Panc1 (cell line): Measurements from ENCODE around the gene KLF9. TPM values are rescaled to one million over a fixed set of nuclear protein-coding genes. Genes with fewer than 3 reads are reported as not detected.

ENCODE experiments used
- ATAC-seq: fragments of 200-7000 bp; cut with Tn5 transposase; 2 replicates; pipeline ENCODE4 v1.9.1; 2020; ENCODE audit warnings: mild to moderate bottlenecking, moderate library complexity
- BruUV-seq: library from RNA; stranded (reverse); fragments of 400-500 nt; replicated peaks from 2 replicates; lab custom pipeline; 2021; lab: Mats Ljungman, UMichigan
- CTCF ChIA-PET: fragments of 300-600 bp; sonication (Branson Sonifier 250); formaldehyde crosslinking; loops from one replicate; lab custom pipeline; 2022; ENCODE audit warnings: antibody characterized with exemption; lab: Charles Lee
- POLR2A ChIA-PET: fragments of 300-600 bp; sonication (Branson Sonifier 250); formaldehyde crosslinking; loops from one replicate; lab custom pipeline; 2022; ENCODE audit warnings: antibody characterized with exemption; lab: Charles Lee
- DNase-seq: peaks from one replicate; pipeline ENCODE4 v3.0.0-alpha.2; 2010; ENCODE audit warnings: low read depth, low spot score
- H3K27ac ChIP-seq: 2 replicates; pipeline ENCODE4 v1.5.1; 2011; ENCODE audit warnings: mild to moderate bottlenecking, low read length, inconsistent platforms
- H3K27me3 ChIP-seq: fragments of 200-500 bp; sonication (Bioruptor generic); 2 replicates; pipeline ENCODE4 v1.6.0; 2014; ENCODE audit warnings: low read length, inconsistent platforms; ENCODE audit not compliant: control insufficient read depth, insufficient read depth
- H3K36me3 ChIP-seq: fragments of 200-500 bp; sonication (Bioruptor generic); 2 replicates; pipeline ENCODE4 v1.5.1; 2014; ENCODE audit warnings: inconsistent platforms, mild to moderate bottlenecking, low read length, moderate library complexity; ENCODE audit not compliant: control insufficient read depth, insufficient read depth
- H3K4me1 ChIP-seq: 2 replicates; pipeline ENCODE4 v1.5.1; 2011; ENCODE audit warnings: inconsistent platforms, mild to moderate bottlenecking, low read length, moderate library complexity; ENCODE audit not compliant: control insufficient read depth, insufficient read depth
- H3K4me3 ChIP-seq, 2 experiments: 2 replicates each; pipeline ENCODE4 v1.5.1; 2011 to 2012; ENCODE audit warnings: low read depth in 2 of 2, low read length in 2 of 2, mild to moderate bottlenecking in 2 of 2, inconsistent platforms in 1 of 2, moderate library complexity in 1 of 2
- H3K9me3 ChIP-seq: fragments of 200-500 bp; sonication (Bioruptor generic); 2 replicates; pipeline ENCODE4 v1.5.1; 2014; ENCODE audit warnings: low read depth, mild to moderate bottlenecking, inconsistent platforms, low read length, moderate library complexity; ENCODE audit not compliant: control insufficient read depth, insufficient read depth
- POLR2AphosphoS5 ChIP-seq: IDR thresholded peaks from 2 replicates; pipeline ENCODE4 v1.6.1; 2012; ENCODE audit warnings: mild to moderate bottlenecking, low read depth, low read length, moderate library complexity
- SIN3A ChIP-seq: IDR thresholded peaks from 2 replicates; pipeline ENCODE4 v1.6.1; 2012; ENCODE audit warnings: low read depth, mild to moderate bottlenecking, low read length, moderate library complexity, borderline replicate concordance; ENCODE audit not compliant: insufficient read depth
- TCF7L2 ChIP-seq: IDR thresholded peaks from 2 replicates; pipeline ENCODE4 v1.6.1; 2011; ENCODE audit warnings: mild to moderate bottlenecking, low read depth, low read length, inconsistent platforms
- in situ Hi-C: cut with HindIII; loops from 2 replicates; pipeline ENCODE4 v1.10.0; 2016; ENCODE audit warnings: low sequenced_read_pairs, low pct_unique_long_range_greater_than_20kb
- intact Hi-C: fragments of 100-400 bp; cut with micrococcal nuclease; formaldehyde crosslinking; loops from one replicate; pipeline ENCODE4 v1.10.0; 2022; ENCODE audit not compliant: unreplicated experiment
- total RNA-seq: library from RNA; stranded (reverse); gene quantifications from one replicate; pipeline ENCODE4 v1.2.1, GENCODE V29; 2021; ENCODE audit not compliant: unreplicated experiment
- TF ChIP-seq, protein P1 (sequence below): fragments of 450-650 bp; IDR thresholded peaks from 2 replicates; pipeline ENCODE4 v1.5.1; 2017; ENCODE audit warnings: mild to moderate bottlenecking
- TF ChIP-seq, protein P2 (sequence below), 2 experiments: IDR thresholded peaks; 2 replicates each; pipeline ENCODE4 v1.6.1; 2011 to 2012; ENCODE audit warnings: low read depth in 2 of 2, control low read depth in 1 of 2, low read length in 1 of 2, mild to moderate bottlenecking in 1 of 2, moderate library complexity in 1 of 2; ENCODE audit not compliant: insufficient read depth in 1 of 2

KLF9 gene
- total RNA-seq, 1 experiment from 2014 or later, result 0.95 TPM

DNA sequence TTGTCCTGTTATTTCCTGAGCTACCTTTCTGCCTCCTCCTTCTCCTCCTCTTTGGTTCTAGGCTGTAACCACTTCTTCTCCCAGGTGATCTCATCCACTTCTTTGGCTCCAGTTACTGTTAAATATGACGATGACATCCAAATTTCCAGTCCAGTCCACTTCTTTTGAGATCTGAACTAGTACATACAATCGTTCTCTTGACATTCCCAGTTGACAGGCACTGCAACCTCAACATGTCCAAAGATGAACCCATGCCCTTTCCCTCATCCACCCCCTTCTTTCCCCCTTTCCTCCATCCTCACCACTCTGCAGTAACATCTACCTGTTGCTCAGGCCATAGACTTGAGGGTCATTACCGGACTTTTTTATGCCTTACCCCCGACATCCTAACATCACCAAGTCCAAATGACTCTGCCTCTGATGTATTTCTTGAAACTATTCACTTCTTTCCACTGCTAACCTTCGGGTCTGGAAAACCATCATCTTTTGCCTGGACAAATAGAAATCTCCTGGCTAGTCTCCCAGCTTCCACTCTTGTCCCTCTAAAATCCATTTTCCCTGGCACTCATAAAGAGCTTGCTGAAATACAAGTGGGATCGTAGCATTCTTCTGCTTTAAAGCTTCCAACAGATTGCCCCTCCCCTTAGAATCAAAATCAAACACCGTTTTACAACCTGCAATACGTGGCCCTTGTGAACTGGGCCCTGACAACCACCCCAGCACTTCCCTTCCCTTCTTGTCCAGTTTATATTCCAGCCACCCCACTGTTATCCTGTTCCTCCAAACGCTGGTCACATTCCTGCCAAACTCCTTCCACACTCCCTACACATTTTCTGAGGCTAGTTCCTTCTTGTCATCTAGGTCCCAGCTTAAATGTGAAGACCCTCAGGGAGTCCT lies 31.5 kb downstream of the KLF9 start:
- in situ Hi-C loops, result no loop called here
- H3K27ac ChIP-seq, result no peak overlapping the region
- TF ChIP-seq TCF7L2, result no peak
- H3K4me3 ChIP-seq, result no peak overlapping the region
- no peak for DNase-seq
- no peaks in the 10 kb centered on the region for H3K36me3 ChIP-seq
- BruUV-seq, result no TSS peak
- ATAC-seq, result no peak
- CTCF ChIA-PET, result no interaction called here
- POLR2A ChIA-PET, result no interaction called here
- intact Hi-C loops, result no loop called here
- no peaks in the 10 kb centered on the region for H3K4me1 ChIP-seq
- H3K27me3 ChIP-seq, result no peaks in the 10 kb centered on the region
- H3K9me3 ChIP-seq, result no peaks in the 10 kb centered on the region

DNA sequence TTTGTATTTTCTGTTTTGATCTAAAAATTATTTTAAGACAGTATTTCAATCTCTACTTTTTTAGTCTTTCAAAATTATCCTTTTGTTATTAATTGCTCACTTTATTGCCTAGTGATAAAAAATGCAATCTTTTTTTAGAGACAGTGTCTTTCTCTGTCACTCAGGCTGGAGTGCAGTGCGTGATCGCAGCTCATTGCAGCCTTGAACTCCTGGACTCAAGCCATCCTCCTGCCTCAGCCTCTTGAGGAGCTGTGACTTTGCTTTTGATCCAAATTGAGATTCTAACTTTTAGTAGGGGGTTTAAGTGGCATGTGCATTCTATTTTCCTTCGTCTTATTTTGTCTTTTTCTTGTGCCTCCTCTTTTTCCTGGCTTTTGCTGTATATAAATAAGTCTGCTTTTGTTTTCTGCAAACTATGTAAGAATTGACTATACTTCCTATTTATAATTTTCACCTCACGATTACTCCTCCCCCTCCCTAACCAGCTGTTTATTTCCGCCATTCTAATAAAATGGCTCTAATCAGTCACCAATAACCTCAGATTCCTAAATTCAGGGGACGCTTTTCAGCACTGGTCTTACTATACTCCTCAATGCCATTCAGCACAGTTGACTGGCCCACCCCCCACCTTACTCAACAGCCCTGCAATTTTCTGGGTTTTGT lies 32.3 kb downstream of the KLF9 start:
- in situ Hi-C loops, result no loop called here
- intact Hi-C loops, result no loop called here
- H3K4me1 ChIP-seq, result no peaks in the 10 kb centered on the region
- ATAC-seq (no peak), DNase-seq (no peak)
- H3K27ac ChIP-seq, result no peak overlapping the region
- H3K36me3 ChIP-seq, result no peaks in the 10 kb centered on the region
- POLR2A ChIA-PET, result no interaction called here
- BruUV-seq, result no TSS peak
- H3K4me3 ChIP-seq, result no peak overlapping the region
- CTCF ChIA-PET, result no interaction called here
- no peaks in the 10 kb centered on the region for H3K27me3 ChIP-seq
- H3K9me3 ChIP-seq, result no peaks in the 10 kb centered on the region
- TF ChIP-seq POLR2AphosphoS5 (no peak), TCF7L2 (no peak), SIN3A (no peak)
- TF ChIP-seq, protein P1, sequence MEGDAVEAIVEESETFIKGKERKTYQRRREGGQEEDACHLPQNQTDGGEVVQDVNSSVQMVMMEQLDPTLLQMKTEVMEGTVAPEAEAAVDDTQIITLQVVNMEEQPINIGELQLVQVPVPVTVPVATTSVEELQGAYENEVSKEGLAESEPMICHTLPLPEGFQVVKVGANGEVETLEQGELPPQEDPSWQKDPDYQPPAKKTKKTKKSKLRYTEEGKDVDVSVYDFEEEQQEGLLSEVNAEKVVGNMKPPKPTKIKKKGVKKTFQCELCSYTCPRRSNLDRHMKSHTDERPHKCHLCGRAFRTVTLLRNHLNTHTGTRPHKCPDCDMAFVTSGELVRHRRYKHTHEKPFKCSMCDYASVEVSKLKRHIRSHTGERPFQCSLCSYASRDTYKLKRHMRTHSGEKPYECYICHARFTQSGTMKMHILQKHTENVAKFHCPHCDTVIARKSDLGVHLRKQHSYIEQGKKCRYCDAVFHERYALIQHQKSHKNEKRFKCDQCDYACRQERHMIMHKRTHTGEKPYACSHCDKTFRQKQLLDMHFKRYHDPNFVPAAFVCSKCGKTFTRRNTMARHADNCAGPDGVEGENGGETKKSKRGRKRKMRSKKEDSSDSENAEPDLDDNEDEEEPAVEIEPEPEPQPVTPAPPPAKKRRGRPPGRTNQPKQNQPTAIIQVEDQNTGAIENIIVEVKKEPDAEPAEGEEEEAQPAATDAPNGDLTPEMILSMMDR, result no peak
- TF ChIP-seq, protein P2, sequence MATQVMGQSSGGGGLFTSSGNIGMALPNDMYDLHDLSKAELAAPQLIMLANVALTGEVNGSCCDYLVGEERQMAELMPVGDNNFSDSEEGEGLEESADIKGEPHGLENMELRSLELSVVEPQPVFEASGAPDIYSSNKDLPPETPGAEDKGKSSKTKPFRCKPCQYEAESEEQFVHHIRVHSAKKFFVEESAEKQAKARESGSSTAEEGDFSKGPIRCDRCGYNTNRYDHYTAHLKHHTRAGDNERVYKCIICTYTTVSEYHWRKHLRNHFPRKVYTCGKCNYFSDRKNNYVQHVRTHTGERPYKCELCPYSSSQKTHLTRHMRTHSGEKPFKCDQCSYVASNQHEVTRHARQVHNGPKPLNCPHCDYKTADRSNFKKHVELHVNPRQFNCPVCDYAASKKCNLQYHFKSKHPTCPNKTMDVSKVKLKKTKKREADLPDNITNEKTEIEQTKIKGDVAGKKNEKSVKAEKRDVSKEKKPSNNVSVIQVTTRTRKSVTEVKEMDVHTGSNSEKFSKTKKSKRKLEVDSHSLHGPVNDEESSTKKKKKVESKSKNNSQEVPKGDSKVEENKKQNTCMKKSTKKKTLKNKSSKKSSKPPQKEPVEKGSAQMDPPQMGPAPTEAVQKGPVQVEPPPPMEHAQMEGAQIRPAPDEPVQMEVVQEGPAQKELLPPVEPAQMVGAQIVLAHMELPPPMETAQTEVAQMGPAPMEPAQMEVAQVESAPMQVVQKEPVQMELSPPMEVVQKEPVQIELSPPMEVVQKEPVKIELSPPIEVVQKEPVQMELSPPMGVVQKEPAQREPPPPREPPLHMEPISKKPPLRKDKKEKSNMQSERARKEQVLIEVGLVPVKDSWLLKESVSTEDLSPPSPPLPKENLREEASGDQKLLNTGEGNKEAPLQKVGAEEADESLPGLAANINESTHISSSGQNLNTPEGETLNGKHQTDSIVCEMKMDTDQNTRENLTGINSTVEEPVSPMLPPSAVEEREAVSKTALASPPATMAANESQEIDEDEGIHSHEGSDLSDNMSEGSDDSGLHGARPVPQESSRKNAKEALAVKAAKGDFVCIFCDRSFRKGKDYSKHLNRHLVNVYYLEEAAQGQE (IDR thresholded peaks at IDR 0.05; ENCODE audit: insufficient read depth in 1 of 2, low read depth in 2 of 2, low read length in 1 of 2), result no peak
